ENCODE results near the gene UNC5CL.

UNC5CL gene

DNA sequence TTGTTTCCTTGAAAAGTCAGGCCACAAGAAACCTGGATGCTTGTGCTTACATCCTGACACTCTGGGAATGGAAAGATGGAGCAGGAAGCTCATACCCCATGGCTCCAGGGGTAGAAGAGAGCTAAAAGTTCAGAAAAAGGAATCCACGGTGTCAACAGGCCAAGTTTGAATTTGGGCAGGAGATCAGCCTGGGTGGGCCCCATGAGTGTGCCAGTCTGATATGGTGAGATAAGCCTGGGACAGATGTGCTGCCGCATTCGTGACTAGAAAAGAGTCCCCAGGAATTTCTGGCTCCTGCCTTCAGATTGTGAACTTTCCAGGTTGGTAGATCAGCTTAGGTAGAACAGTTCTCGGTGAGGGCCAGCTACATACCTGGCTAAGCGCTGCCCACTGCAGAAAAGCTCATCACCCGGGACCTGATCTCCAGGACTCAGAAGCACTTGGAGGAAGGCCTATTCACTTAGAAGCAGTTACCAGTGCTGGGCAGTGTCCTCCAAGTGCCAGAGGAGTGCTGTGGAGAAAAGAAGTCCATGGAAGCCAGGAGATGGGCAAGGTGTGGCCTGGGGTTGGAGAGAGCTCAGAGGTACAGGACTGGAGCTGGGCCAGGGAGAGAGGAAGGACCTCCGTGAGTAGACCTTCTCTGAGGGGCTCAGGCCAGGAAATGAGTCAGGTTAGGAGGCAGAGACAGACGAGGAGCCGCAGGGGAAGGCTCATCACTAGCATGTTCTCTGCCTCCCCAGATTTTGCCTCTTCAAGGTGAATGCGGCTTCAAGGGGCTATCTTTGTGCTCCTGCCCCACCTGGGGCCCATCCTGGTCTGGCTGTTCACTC, 3.4 kb upstream of the UNC5CL start, which contains the start of gene TSPO2:
Gene TSPO2 (plus strand): TSS at position 242 of the 830 bp plus-strand sequence. CDS start 519 bp downstream, at position 761.
- intact Hi-C loops (cut with DNase I) = no loop called here
- DNase-seq = no peak

DNA sequence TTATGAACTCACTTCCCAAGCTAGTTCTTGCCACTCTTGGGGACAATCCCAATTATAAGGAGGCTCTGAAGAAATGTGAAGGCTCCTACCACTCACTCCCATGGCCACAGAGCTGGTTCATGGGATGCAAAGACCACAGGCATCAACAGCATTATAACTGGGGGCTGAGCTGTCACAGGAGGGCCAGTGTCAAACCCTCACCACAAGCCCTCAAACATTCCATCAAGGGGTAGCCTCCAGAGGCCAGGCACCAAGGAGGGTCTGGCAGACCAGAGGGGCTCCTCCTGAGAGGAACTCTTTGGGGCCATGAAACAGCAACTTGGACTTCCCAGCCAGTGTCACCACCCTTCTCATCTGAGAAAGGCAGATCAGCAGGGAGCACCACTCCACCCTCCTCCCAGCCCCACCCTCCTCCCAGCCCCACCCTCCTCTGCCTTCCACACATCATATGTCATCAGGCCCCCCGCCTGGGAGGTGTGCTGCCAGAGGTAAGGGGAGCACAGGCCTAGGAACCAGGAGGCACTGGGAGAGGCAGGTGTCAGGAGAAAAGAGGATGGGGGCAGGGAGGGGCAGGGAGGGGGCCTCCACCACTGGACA, 2.0 kb upstream of the UNC5CL start:
- intact Hi-C loops (cut with DNase I) = no loop called here
- DNase-seq = no peak

GRCh38 chr6:41040101-41040939, 1.3 kb upstream of the UNC5CL start:
- intact Hi-C loops (cut with DNase I) = no loop called here

GRCh38 chr6:41038205-41038604, 816 bp downstream of the UNC5CL start:
- DNase-seq = no peak
- intact Hi-C loops (cut with DNase I) = no loop called here

More at GRCh38 chr6:41040101-41040939, 1.3 kb upstream of the UNC5CL start:
- no peak for DNase-seq

DNA sequence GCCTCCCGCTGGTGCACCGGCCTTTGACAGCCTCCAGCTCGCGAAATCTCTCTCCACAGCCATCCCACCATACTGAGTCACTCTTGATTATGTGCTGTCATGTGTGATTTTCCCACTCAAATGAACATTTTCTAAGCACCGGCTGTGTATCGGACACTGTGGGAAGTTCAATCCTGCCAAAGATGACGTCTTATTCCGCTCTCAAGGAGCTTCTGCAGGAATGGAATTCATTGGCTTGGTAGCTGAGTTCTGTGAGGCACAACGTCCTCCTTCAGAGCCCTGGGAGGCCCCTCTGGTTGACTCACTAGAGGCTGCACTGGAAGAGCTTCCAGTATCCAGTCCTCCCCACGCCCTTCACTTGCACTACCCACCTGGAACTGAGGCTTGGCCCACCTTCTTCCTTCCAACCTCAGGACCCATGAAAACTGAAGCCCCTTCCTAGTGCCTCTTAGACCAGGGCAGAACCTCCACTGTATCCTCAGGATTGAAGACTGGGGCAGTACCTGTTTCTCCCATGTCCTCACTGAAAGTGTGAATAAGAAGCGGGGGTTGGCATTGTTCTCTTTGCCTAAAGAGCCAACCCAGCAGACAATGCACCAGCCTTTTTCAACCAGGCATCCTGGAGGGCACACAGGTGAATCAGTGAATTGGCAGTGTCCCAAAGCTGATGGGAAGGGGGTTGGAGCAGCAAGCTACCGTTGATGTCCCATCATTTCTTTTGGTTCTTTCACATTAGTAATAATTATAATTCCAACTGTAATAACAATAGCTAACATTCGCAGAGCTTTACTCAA, 1.7 kb downstream of the UNC5CL start:
- intact Hi-C loops (cut with DNase I) = no loop called here
- DNase-seq = peak in 13 of 42 donors; percentile 9 to 54 (median 25)

- intact Hi-C loops (cut with DNase I) = no loop called here
Measured at GRCh38 chr6:41036601-41037000, 2.4 kb downstream of the UNC5CL start.

DNA sequence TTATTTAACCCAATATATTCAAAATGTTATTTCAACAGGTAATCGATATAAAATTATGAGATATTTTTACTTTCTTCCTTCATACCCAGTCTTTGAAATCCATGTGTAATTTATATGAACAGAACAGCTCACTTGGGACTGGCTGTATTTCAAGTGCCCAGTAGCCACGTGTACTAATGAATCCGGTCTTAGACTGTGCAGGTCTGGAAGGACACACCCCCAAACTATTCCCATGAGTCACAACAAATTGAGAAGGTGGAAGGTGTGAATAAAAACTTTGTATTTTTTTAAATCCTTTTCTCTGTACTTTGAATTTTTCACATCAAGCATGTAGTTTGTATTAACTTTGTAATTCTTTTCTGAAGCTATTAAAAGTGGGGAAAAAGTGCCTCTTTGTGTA, 2.8 kb downstream of the UNC5CL start:
- intact Hi-C loops (cut with DNase I) = no loop called here
- no peak for DNase-seq

More at GRCh38 chr6:41036601-41037000, 2.4 kb downstream of the UNC5CL start:
- DNase-seq = no peak

DNA sequence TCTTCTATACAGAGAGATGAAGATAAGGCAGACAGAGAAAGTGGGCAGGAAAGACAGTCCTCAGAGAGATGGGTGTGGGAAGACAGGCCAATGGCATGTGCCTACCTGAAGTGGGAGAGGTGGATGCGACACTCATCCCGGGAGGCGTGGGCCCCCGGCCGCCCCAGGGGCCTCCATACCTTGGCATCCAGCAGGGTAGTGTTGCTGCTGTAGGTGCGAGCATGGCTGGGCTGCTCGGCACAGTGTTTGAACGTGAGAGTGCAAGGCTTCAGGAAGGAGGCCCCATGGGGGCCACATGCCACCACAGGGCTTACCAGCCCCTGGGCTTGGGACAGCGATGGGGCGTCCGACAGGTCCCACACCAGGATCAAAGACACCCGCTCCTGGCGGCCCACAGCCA, 5.2 kb downstream of the UNC5CL start:
- intact Hi-C loops (cut with DNase I) = no loop called here
- DNase-seq = no peak

GRCh38 chr6:41032830-41033229, 6.2 kb downstream of the UNC5CL start:
- intact Hi-C loops (cut with DNase I) = no loop called here
- DNase-seq = no peak

GRCh38 chr6:41028561-41029412, 10.2 kb downstream of the UNC5CL start:
- DNase-seq = no peak
- intact Hi-C loops (cut with DNase I) = no loop called here

DNA sequence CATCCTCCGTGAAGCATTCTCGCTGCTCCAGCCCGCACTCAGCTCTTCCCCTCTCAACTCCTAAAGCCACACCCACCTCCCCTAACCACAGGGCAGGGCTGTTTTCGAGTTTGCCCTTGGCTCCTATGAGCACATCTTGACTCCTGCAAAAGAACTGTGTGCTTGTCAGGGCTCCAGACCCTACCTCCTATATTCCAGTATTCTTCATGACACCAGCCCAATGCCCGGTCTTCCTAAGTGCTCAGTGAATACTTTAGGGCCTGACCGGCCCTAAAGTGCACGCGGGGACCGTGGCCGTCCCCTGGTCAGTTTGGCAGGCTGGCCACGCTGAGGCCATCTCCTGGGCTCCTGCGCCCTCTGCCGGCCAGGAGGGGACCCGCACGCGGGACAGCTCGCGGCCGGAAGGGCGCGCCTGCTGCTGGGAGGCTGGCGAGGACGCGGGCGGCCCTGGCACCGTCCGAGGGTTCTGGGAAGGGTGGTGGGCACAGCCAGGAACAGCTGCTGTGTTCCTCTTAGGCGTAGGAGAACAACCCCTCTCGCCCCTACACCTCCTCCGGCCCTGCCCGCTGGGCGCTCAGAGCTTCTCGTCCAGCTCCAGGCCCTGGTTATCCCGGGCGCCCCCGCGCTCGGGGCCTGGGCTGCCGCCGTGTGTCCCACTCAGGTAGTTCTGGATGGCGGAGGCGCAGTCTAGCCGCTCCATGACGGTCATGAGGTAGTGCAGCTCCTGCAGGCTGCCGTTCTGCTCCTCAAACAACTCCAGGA, 11.0 kb downstream of the UNC5CL start:
- DNase-seq = peak; percentile 20 to 91 (median 76)
- intact Hi-C loops (cut with DNase I) = no loop called here

DNA sequence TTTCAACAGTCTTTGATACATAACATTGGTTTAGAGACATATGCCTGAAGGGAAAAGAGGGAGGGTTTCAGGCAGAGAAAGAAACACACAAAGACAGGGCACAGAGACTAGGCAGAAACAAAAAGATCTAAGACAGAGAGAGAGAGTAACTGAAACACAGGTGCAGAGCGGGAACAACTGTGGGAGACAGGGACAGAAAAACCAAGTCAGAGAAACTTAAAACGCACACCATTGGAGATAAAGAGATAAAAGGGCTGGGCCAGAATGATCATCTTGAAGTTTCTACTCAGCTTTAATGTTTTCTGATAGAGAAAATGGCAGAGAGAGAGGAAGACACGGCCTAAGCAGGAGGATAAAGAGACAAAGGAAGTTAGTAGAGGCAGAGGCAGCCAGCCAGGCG, 11.8 kb downstream of the UNC5CL start:
- intact Hi-C loops (cut with DNase I) = no loop called here
- DNase-seq = no peak

DNA sequence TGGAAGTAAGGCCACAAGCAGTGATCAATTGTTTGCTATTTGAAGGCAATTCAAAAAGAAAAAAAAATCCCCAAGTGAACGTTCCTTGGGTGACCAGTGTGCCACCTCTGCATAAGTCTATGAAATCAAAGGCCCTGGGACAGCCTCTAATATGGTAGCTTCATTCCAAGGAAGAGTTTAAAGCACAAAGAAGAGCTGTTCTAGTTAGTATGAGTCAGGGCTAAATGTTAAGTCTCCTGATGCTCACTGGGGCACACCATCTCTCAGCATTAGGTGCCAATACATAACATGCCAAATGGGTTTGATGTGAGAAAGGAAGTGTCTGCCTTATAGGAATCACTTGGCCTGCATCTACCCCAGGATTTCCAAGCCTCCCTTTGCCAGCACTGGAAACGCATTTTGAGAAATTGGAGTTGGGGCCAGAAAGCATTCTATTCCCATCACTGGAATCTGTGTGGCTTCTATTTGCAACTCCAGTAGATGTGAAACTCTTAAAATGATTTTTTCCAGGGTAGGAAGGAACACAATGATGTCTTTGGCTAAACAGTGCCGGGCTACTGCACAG, 13.0 kb downstream of the UNC5CL start:
- no peak for DNase-seq
- intact Hi-C loops (cut with DNase I) = no loop called here

DNA sequence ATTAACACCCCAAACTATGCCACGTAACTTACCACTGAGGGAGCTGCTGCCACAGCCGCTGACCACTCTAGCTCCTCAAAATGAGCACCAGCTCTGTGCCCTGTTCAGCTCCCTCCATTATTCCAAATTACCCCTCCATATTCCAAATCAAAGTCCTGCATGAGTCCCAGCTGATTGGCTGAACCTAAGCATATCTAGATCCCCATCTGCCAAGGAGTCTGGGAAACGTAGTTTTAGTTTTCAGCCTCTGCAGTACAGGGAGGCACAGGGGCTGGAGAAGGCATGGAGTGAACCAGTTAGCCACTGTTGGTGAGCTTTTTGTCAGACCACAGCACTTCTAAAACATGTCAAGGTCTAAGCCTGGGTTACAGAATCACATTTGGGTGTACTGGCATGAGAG, 15.9 kb downstream of the UNC5CL start:
- intact Hi-C loops (cut with DNase I) = no loop called here
- DNase-seq = no peak

DNA sequence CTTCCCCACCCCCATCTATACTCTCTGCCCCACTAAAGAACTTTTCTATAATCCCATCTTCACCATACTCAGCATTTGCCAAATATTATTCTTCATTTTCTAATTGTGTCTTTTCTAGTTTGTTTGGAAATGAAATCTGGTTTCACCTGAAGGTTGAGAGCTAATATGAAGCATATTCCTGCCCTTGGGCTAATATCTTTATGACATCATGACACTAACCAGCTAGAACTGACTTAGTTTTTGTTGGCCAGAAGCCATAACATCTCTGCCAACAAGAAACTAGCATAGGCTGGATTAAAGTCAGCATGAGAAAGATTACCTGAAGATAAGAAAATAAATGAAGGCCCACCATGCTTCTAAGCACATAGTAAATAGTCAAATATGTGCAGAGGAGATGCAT, 16.7 kb downstream of the UNC5CL start:
- intact Hi-C loops (cut with DNase I) = no loop called here
- no peak for DNase-seq

DNA sequence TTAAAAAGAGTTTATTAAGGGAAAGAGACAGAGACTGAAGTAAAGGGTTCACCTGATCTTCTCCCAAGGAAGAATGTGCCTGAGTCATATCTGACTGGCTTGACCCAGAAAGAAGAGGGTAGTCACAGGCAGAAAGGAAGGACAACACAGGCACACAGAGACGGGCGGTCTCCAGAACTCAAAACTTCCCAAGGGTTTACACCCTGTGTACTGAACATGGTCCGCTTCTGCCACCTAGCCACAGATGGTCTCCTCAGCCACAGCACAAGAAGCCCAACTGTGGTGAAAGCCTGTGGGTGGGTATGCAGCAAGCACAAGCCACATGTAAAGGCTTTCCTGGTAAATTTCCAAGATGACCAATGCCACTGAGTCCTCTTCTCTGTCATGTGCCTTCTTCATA, 17.2 kb downstream of the UNC5CL start:
- peak in 11 of 42 donors; percentile 4 to 40 (median 28) for DNase-seq
- intact Hi-C loops (cut with DNase I) = no loop called here

- no peak for DNase-seq
- intact Hi-C loops (cut with DNase I) = no loop called here
Measured at GRCh38 chr6:41017663-41018062, 21.4 kb downstream of the UNC5CL start.
